ENCODE results near the gene STX12.
"Not testable (repeated sequence)": the region's sequence is repeated elsewhere in the genome, so short reads cannot be mapped to it uniquely, and the experiment has no call there.

GRCh38 chr1:27829339-27829960 lies 56.4 kb downstream of the STX12 start:
- not testable (repeated sequence) for TF ChIP-seq CTCF (conservative IDR thresholded peaks at IDR 0.05; ENCODE audit: low read depth in 2 of 2); REST (IDR thresholded peaks at IDR 0.05; ENCODE audit: unreplicated experiment); EZH2phosphoT487 (IDR thresholded peaks at IDR 0.05; ENCODE audit: unreplicated experiment); JUNB (IDR thresholded peaks at IDR 0.05; ENCODE audit: unreplicated experiment)

Measured in GM23338 (cell line).